ENCODE results near the gene MTARC2. TPM values are rescaled to one million over a fixed set of nuclear protein-coding genes. Genes with fewer than 3 reads are reported as not detected.

MTARC2 gene
- total RNA-seq, 6 experiments from 2014 or later, result 41.8 to 140 (median 86.6) TPM

DNA sequence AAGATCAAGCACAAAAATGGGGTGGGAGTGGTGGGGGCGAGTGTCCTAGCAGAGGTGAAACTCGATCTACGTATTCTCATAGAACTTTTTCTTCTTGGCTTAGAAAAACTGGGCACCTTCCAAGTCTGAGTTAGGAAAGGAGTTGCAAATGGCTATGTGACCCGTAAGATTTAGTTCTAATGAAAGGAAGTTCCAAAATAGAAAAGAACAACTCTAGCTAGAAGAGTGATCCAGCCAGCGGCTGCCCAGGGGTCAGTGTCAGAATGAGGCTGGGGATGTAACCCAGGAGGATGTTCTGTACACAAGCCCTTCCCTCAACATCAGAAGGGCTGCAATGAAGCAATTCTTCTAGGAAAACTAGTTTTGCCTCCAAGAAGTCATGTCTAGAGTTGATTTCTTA is 43.8 kb downstream of the MTARC2 start:
- Histone ChIP-seq H3K36me3 (no peaks in the 10 kb centered on the region), H3K27me3 (no peaks in the 10 kb centered on the region), H3K4me1 (peaks cover 0 to 67% (median 18%) of the 10 kb centered on the region in 4 donors), H3K9me3 (no peaks in the 10 kb centered on the region), H3K27ac (peak overlapping the region in 2 of 3 donors; percentile 88 to 92), H3K4me3 (no peak overlapping the region)
- 23% methylated on average over 5 of the region's 5 CpGs for WGBS (ENCODE audit: insufficient coverage, low coverage, low lambda C conversion rate, missing lambda C conversion rate)
- DNase-seq (no peak), ATAC-seq (peak in 1 of 4 donors; percentile 6)
- no peak for TF ChIP-seq POLR2A (IDR thresholded peaks at IDR 0.05)
- TF ChIP-seq, protein P1, sequence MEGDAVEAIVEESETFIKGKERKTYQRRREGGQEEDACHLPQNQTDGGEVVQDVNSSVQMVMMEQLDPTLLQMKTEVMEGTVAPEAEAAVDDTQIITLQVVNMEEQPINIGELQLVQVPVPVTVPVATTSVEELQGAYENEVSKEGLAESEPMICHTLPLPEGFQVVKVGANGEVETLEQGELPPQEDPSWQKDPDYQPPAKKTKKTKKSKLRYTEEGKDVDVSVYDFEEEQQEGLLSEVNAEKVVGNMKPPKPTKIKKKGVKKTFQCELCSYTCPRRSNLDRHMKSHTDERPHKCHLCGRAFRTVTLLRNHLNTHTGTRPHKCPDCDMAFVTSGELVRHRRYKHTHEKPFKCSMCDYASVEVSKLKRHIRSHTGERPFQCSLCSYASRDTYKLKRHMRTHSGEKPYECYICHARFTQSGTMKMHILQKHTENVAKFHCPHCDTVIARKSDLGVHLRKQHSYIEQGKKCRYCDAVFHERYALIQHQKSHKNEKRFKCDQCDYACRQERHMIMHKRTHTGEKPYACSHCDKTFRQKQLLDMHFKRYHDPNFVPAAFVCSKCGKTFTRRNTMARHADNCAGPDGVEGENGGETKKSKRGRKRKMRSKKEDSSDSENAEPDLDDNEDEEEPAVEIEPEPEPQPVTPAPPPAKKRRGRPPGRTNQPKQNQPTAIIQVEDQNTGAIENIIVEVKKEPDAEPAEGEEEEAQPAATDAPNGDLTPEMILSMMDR (IDR thresholded peaks at IDR 0.05), result no peak
- intact Hi-C loops (cut with DNase I), result no loop called here

DNA sequence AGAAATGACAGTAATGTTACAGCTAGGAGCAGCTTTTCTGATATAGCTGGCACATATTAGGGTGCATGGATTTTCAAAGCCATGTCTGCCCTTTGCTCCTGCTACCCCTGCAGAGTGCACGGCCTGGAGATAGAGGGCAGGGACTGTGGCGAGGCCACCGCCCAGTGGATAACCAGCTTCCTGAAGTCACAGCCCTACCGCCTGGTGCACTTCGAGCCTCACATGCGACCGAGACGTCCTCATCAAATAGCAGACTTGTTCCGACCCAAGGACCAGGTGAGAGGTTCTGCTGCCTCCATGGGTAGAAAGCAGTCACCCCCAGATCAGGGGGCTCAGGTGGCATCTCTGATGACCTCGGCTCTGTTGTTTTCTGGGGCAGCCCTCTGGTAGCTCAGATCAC is 48.4 kb downstream of the MTARC2 start:
- H3K4me1 ChIP-seq, result peaks cover 0 to 29% (median 4%) of the 10 kb centered on the region in 4 donors
- H3K27me3 ChIP-seq, result no peaks in the 10 kb centered on the region
- intact Hi-C loops (cut with DNase I), result no loop called here
- TF ChIP-seq, protein P1 (IDR thresholded peaks at IDR 0.05), result peak; percentile 26 to 58 (median 38)
- TF ChIP-seq POLR2A (IDR thresholded peaks at IDR 0.05), result no peak
- peak overlapping the region in 1 of 3 donors; percentile 1 for H3K27ac ChIP-seq
- H3K9me3 ChIP-seq, result no peaks in the 10 kb centered on the region
- peaks cover 0 to 25% (median 3%) of the 10 kb centered on the region in 4 donors for H3K36me3 ChIP-seq
- DNase-seq (peak; percentile 75 to 85 (median 76)), ATAC-seq (peak; percentile 90 to 99 (median 97))
- no peak overlapping the region for H3K4me3 ChIP-seq
- WGBS (ENCODE audit: insufficient coverage, low coverage, low lambda C conversion rate, missing lambda C conversion rate), result 40% methylated on average over 1 of the region's 10 CpGs

DNA sequence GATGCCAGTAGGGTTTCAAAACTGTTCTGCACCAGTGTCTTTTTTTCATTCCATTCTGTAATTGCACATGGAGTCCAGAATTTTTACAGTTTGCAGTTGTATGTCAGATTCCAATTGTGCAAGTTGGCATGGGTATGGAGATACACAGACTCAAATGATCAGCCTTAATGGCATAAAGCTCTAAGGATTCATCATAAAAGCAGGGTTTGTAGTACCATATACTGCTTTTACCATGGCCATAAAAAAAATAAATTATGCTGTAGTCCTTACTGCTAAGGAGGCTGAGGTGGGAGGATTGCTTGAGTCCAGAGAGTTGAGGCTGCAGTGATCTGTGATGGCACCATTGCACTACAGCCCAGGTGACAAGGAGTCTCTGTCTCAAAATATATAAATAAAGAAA is 48.9 kb downstream of the MTARC2 start:
- no peak overlapping the region for H3K4me3 ChIP-seq
- no peaks in the 10 kb centered on the region for H3K9me3 ChIP-seq
- ATAC-seq (no peak), DNase-seq (no peak)
- peaks cover 0 to 24% (median under 1%) of the 10 kb centered on the region in 4 donors for H3K4me1 ChIP-seq
- peaks cover 0 to 25% (median 3%) of the 10 kb centered on the region in 4 donors for H3K36me3 ChIP-seq
- H3K27me3 ChIP-seq, result no peaks in the 10 kb centered on the region
- no peak for TF ChIP-seq POLR2A (IDR thresholded peaks at IDR 0.05)
- TF ChIP-seq, protein P1 (IDR thresholded peaks at IDR 0.05), result no peak
- no peak overlapping the region for H3K27ac ChIP-seq
- intact Hi-C loops (cut with DNase I), result no loop called here

DNA sequence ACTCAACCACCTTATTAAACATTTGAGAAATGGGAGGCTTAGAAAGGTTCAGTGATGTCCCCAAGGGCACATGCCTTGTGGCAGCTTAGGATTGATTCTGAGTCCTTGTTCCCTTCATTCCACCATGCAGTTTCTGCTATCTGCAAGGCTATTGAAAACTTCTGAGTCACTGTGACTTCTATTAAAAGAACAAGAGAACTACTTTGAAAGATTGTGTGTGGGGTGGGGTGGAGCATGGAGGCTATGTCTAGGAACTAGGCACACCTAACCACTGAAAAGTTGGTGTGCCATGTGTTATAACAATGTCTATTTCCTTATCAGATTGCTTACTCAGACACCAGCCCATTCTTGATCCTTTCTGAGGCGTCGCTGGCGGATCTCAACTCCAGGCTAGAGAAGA is 49.4 kb downstream of the MTARC2 start:
- intact Hi-C loops (cut with DNase I), result no loop called here
- no peak for DNase-seq
- no peak for ATAC-seq

More for the DNA sequence above, 49.4 kb downstream of the MTARC2 start:
- Histone ChIP-seq H3K4me3 (no peak overlapping the region), H3K4me1 (peaks cover 0 to 20% (median 0%) of the 10 kb centered on the region in 4 donors), H3K27me3 (no peaks in the 10 kb centered on the region), H3K9me3 (no peaks in the 10 kb centered on the region), H3K27ac (no peak overlapping the region), H3K36me3 (peaks cover 0 to 25% (median 3%) of the 10 kb centered on the region in 4 donors)
- TF ChIP-seq POLR2A (IDR thresholded peaks at IDR 0.05), result no peak
- TF ChIP-seq, protein P1 (IDR thresholded peaks at IDR 0.05), result no peak
- 100% methylated on average over 3 of the region's 3 CpGs for WGBS (ENCODE audit: insufficient coverage, low coverage, low lambda C conversion rate, missing lambda C conversion rate)

Data from right lobe of liver (tissue), 6 donors.